HG03045 (cell line): ENCODE measurements around the gene CFD.
"Not testable (repeated sequence)": the region's sequence is repeated elsewhere in the genome, so short reads cannot be mapped to it uniquely, and the experiment has no call there.

ENCODE experiments used
- ATAC-seq: cut with Tn5 transposase; IDR thresholded peaks from one replicate; pipeline ENCODE4 v1.9.1; 2021; ENCODE audit warnings: mild to moderate bottlenecking, moderate library complexity; ENCODE audit not compliant: unreplicated experiment

CFD gene

GRCh38 chr19:858868-859843 lies at the start of gene CFD:
CFD (plus strand) TSS chr19:859664; CDS start chr19:859690, 26 bp downstream.
- ATAC-seq = no peak

GRCh38 chr19:810077-810855 lies 49.2 kb upstream of the CFD start:
- ATAC-seq = no peak

GRCh38 chr19:810883-811489 lies 48.5 kb upstream of the CFD start:
- no peak for ATAC-seq

GRCh38 chr19:811506-812048 lies 47.9 kb upstream of the CFD start:
- no peak for ATAC-seq

GRCh38 chr19:812049-812746 lies 47.3 kb upstream of the CFD start:
- no peak for ATAC-seq

- ATAC-seq = no peak
These were observed 46.7 kb upstream of the CFD start for GRCh38 chr19:812747-813218.

- ATAC-seq = no peak
These were observed 46.0 kb upstream of the CFD start for GRCh38 chr19:813219-814151.

- no peak for ATAC-seq
These were observed 45.0 kb upstream of the CFD start for GRCh38 chr19:814152-815078.

- ATAC-seq = no peak
These were observed 44.2 kb upstream of the CFD start for GRCh38 chr19:815079-815774.

GRCh38 chr19:815775-816499 lies 43.5 kb upstream of the CFD start:
- ATAC-seq = no peak

GRCh38 chr19:816500-816857 lies 43.0 kb upstream of the CFD start:
- no peak for ATAC-seq

- ATAC-seq = not testable (repeated sequence)
These were observed 39.3 kb upstream of the CFD start for GRCh38 chr19:820212-820611.

GRCh38 chr19:821231-821824 lies 38.1 kb upstream of the CFD start:
- ATAC-seq = no peak

GRCh38 chr19:821825-822503 lies 37.5 kb upstream of the CFD start, which contains the start of gene PLPPR3:
PLPPR3 (minus strand) TSS chr19:821955; CDS start chr19:821559, 396 bp downstream.
- ATAC-seq = no peak

GRCh38 chr19:823565-824121 lies 35.8 kb upstream of the CFD start:
- no peak for ATAC-seq

- no peak for ATAC-seq
These were observed 34.6 kb upstream of the CFD start for GRCh38 chr19:824885-825284.
